Hematopoietic multipotent progenitor cell treated with erythropoietin and hydrocortisone succinate and interleukin-3 and kit ligand, for 17 days (in vitro differentiated cells): ENCODE data around the gene GNG12.

Experiments
- DNase-seq: peaks from one replicate; pipeline ENCODE4 v3.0.0-alpha.2; 2015; ENCODE audit warnings: low spot score

The GNG12 gene

DNA sequence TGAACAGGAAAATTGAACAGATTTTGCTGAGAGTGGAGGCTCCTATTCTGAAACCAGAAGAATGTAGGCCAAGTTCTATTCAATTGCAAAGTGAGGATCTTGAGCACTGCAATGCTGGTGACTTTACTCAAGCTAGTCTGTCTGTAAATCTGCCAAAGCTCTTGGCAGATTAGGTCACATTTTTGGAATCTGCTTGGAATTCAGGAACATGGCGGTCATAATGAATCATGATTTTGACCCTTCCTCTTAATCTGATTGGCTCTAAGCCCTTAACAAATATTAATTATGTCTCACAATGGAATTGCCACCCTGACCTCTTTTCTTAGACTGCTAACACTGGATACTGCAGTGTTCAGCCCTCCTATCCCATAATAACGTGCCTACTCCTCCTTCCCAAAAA is 7.2 kb upstream of the GNG12 start:
- no peak for DNase-seq

GRCh38 chr1:67839826-67840225 is 6.6 kb upstream of the GNG12 start:
- DNase-seq, result no peak

DNA sequence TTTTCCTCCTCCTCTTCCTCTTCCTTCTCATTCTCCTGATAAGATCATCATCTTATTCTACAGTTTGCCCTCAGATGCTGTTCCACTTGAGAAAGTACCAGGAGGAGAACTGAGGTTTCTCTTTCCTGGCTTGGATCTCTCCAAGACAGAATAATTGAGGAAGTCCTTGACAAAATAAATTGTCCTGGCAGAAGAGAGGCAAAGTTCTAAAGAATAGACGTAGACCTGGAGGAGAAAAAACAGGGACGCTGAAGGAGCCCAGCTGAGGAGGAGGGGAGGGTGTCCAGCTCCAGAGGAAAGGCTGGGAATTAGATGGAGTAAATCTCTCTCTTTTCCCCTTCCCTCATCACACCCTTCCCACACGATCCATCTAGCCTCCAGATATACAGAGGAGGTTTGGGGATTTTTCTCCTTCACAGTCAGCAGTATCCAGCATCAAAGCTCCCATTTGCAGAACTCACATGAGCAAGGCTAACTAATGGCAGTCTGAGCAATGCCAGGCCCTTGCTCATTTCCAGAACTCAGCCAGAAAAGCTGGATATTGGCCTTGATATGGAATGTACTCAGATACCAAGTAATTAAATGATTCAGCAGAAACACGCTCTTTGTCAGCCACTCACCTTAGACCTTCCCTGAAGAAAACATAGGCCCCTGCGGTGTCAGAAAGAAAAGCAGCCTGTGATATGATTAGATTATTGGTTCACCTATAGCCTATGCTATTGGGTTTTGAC is 5.1 kb upstream of the GNG12 start:
- DNase-seq, result no peak

DNA sequence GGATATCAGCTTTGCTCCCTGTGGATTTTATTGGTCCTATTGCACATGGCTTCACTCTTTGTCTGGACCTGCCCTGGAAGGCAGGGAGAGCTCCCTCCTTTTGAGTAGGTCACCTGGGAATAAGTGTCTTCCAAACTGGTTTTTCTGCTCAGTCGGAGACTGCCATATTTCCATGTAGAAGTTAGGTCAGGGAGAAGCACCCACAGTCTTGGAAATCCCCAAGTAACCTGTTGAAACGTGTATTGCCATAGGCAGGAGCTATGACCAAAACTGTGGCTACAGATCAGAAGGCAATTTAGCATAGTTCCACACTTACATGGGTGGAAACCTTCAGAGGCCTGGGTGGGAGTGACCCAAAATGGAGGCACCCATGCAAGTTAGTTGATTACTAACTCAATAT is 3.5 kb upstream of the GNG12 start:
- DNase-seq, result no peak

DNA sequence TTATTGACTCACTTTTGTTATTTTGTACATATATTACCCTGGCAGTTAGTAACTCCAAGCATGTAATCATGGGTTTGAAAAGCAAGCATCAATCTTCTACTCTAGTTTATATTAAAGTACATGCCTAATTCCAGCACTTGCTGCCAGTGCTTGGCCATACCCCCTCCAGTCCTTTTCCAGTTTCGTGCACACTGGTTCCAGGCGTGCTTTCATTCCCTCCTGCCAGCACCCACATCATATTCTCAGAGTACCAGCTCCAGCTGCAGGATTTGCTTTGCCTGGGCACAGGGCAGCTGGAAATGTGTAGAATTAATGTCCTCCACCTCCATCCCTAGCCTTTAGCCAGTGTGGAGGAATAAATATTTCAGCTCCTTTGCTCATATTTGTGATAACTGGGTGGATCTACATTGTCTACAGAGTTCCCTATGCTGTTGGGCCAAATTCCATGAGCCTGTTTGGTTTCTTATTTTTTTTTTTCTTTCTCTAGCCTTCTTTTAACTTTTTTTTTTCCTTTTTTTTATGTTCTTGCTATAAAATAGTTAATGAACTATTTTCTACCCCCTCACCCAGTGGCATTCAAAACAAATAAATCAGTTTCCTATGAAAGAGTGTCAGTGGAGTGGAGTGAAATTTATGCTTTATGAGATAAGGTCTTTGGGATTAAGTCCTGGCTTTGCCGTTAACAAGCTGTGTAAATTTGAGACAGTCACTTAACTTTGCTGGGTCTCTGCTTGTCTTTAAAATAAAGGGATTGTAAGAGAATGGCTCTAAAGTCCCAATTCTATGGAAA is 2.6 kb upstream of the GNG12 start:
- DNase-seq, result no peak

- DNase-seq, result no peak
Measured at GRCh38 chr1:67834246-67834877, 1.1 kb upstream of the GNG12 start.

DNA sequence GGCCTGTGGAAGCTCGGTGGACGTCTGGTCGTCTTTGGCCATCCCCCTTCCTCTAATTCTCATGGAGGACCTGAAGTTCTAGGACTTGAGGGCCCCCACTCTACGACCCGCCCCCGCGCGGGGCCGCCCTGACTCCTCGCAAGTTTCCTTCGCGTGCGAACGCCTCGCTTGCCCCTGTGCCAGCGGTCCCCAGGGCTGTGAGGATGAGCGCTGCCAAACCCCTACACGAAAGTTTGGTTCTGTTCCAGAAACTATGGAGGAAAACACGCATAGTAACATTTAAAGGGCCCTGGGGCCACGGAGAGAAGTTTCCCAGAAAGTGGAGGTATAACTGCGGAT is 304 bp upstream of the GNG12 start:
- DNase-seq, result no peak

DNA sequence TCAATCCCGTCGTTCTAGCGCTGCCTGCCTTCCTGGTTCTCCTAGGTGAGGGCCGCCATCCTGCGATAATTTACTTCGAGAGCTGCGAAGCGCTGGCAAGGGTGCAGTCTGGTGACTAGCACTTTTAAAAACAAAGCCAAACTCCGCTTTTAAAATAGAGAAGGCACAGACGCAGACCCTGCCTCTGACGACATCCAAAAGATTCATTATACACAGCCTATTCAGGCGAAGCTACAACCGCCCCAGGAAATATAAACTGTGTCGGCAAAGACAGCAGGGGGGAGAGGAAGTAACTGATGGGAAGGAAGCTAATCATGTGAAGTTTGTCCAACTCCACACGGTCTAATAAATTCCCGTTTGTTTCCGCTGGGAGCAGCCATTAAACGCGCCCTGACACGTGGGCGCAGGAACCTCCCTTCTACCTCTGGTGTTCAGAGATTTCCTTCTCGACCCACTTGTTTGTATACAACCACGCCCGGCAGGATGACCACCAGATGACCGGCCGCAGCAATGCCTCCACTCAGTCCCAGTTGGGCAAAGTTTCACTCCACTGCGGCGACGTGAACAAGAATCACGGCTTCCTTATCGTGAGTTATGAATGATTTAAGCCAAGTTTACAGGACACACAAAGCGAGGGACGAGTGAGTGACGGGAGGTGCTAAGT is 1.3 kb downstream of the GNG12 start:
- DNase-seq, result no peak

DNA sequence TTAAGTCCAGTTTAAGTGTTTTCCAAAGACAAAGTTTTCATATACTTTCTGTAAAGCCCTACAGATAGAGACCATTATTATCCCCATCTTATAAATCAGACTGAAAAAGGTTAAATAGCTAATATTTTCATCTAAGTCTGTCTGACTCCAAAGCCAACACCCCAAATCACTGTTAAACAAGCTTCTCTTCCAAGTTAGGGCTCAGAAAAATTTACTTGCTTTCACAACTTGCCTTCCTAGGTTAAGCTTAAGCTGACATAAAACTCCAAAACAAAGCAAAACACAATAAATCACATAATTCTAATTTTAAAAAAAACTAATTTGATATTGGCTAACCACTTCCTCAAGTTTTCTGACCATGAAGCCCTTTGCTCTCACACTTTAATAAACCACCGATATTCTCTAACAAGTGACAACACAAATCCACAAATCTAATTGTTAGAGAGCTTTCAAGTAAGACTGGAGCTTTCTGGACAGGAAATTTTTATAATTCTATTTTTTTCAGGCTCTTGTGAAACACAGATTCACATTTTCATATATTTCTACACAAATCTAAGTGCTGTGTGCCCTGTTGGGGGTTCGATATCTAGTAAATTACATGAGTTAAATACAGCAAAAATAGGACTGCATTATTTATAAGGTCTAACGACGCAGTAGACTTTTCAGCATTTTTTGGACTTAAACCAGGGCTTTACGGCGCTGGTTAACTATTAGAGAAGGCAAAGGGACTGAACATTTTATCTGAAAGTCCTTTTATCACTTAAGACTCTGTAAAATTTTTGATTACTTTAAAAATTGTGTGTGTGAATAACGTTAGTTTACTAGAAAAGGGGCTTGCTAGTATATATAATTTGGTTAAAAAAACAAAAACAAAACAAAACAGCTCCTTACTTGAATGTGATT is 2.1 kb downstream of the GNG12 start:
- DNase-seq, result no peak

- no peak for DNase-seq
Measured at GRCh38 chr1:67830226-67830625, 3.0 kb downstream of the GNG12 start.

DNA sequence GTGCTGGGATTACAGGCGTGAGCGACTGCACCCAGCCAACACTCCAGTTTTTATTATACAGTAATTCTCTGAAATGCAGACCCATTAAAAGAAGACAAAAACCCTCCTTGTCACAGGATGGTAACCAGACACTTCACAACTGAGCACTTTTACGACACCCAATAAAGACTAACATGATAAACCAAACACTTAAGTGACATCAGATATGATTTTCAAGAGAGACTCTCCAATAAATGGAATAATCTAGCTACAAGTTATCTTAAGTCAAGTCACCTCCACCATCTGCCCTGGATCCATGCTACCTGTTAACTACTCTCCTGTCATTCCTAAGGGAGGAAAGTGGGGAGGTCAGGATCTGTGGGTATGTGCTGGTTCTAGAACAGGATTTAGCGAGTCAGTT is 5.6 kb downstream of the GNG12 start:
- DNase-seq, result no peak

DNA sequence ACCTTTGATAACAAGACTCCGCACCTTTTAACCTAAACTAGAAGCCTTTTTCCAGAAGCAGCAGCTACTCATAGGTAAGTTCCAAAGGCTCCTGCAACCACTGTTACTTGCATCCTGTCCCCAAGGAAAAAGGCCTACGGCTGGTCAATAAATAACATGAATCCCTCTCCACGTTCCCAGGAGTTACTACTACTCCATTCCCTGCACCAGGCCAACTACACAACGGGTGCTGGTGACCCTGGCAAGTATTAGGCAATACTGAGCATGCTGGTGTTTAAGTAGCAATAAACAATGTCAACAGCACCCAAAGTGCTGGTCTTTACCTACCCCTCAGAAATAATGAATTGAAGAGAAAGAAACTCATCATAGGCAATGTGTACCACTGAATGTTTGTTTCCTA is 7.7 kb downstream of the GNG12 start:
- no peak for DNase-seq

- DNase-seq, result no peak
Measured at GRCh38 chr1:67824766-67825165, 8.5 kb downstream of the GNG12 start.

DNA sequence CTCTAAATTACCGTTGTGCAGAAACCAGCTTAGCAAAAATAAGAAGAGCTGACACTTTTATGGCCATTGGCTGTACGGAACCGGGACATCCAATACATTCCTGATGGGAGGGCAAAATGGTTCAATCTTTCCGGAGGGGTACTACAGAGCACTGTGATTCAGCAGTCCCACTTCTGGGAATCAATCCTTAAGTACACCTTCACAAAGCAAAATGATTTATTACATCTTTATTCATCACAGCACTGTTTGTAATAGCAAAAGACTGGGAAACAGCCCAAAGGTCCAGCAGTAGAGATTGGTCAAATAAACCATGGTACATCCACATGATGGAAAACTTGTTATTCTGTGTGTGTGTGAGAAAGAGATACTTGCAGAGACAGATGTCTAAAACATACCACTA is 9.7 kb downstream of the GNG12 start:
- DNase-seq, result no peak

DNA sequence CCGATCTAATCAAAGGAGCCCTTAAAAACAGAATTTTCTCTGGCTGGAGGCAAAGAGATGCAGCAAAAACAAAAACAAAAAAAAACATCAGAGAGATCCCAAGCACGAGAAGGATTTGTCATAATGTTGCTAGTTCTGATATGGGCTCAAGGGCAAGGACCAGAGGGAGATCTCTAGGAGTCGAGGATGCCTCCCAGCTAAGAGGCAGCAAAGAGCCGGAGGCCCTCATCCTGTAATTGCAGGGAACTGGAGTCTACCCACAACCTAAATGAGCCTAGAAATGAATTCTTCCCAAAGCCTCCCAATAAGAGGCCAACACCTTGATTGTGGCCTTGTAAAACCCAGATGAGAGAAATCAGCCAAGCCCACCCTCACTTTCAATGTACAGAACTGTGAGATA is 12.0 kb downstream of the GNG12 start:
- no peak for DNase-seq

GRCh38 chr1:67818725-67819301 is 14.5 kb downstream of the GNG12 start:
- DNase-seq, result no peak

- no peak for DNase-seq
Measured at GRCh38 chr1:67818162-67818561, 15.1 kb downstream of the GNG12 start.

DNA sequence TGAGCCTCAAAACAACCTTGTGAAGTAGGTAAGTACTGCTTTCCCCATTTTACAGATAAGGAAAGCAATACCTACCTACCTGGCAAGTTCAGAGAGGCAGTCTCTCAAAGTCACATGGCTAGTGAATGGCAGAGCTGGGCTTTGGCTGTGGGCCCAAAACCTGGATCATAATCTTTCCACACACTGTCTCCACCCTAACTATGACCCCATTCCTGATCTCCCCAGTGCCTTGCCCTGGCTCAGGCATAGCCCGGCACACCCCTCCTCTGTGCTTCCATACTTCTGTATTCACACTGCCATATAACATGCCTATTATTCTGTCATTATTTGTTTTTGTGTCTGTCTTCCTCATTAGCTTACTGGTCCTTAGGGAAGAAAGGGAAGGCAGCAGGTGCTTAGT is 15.9 kb downstream of the GNG12 start:
- DNase-seq, result no peak

GRCh38 chr1:67816506-67816905 is 16.8 kb downstream of the GNG12 start:
- DNase-seq, result no peak

DNA sequence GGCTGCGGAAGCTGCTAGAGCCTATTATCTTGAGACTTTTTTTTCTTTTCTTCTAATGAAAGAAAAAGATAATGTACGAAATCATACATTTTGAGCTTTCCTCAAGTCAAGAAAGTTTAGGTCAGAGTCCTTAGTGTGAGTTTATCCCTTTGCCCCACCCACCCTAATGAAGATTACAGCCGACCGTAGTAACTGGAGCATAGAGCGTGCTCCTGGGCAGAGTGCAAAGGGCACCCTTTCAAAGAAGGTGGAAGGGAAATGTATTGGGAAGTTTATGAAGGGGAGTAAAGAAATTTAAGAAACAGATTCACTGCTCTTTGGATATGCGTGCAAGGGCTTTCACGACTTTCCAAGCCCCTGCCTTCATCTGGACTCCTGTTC is 17.2 kb downstream of the GNG12 start:
- DNase-seq, result no peak

DNA sequence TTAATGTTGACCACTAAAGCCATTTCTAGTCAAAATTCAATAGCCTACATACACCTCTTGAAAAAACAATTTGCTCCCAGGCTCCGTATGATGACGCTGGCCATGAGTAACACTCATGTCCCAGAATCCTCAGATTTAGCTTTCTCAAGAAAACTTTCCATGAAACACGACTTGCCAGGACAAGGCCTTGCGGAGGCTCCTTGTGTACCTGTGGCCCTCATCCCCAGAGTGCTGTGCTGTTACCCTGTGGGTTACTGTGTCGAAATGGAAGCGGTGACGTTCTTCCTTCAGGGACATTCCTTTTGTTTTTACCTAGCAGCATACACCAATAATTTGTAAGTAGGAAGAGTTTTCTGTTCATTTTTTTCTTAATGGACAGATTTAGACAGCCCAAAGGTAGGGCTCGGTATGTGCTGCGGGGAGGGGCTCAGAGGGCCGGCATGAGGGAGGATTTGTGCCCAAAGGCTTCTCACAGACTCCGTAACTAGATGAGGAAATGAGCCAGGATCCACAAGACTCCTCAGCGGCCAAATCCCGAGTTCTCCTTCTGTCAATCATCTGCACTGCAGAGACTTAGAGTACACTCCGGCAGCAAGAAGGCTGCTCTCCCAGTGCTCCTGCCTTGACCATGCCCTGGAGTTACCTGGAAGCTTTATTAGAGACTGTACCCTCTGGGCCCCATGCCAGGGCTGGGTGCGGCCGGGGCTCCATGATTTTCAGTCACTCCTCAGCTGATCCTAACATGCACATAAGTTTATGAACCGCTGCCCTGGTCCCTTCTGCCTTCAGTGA is 17.8 kb downstream of the GNG12 start:
- DNase-seq, result no peak
